Psoas muscle (tissue), 8 donors: ENCODE measurements around the gene FBXW5. TPM values are rescaled to one million over a fixed set of nuclear protein-coding genes. Genes with fewer than 3 reads are reported as not detected.

ENCODE experiments used
- ATAC-seq, 4 donors: fragments of 200-7000 bp; cut with Tn5 transposase; one replicate each; pipeline ENCODE4 v1.9.1; 2020; ENCODE audit warnings: moderate library complexity in 3 of 4, mild to moderate bottlenecking in 2 of 4
- DNase-seq, 2 donors: peaks; one replicate each; pipeline ENCODE4 v3.0.0-alpha.2; 2020
- H3K27ac ChIP-seq: fragments of 200-600 bp; one replicate; pipeline ENCODE4 v1.8.0; 2022
- H3K27me3 ChIP-seq, 3 donors: fragments of 200-600 bp in 1 of 3; one replicate each; pipeline versions ENCODE4 v1.6.1 to v1.8.0; 2013 to 2022; ENCODE audit warnings: low read length in 2 of 3, mild to moderate bottlenecking in 2 of 3, moderate library complexity in 1 of 3; ENCODE audit not compliant: insufficient read depth in 3 of 3
- H3K36me3 ChIP-seq, 2 donors: fragments of 200-600 bp in 1 of 2; one replicate each; pipeline versions ENCODE4 v1.6.1 to v1.8.0; 2013 to 2022; ENCODE audit warnings: low read depth in 1 of 2, mild to moderate bottlenecking in 1 of 2, moderate library complexity in 1 of 2; ENCODE audit not compliant: insufficient read depth in 1 of 2
- H3K4me1 ChIP-seq: fragments of 200-600 bp; one replicate; pipeline ENCODE4 v1.8.0; 2022
- H3K4me3 ChIP-seq: fragments of 200-600 bp; one replicate; pipeline ENCODE4 v1.8.0; 2022; ENCODE audit warnings: mild to moderate bottlenecking
- H3K9me3 ChIP-seq: fragments of 200-600 bp; one replicate; pipeline ENCODE4 v1.8.0; 2022
- CTCF ChIP-seq: fragments of 200-600 bp; IDR thresholded peaks from one replicate; pipeline ENCODE4 v1.8.0; 2022; ENCODE audit warnings: antibody characterized with exemption
- WGBS, 3 donors: extraction: QIAGEN DNeasy Blood & Tissue Kit; methylation state at CpG; one replicate each; pipeline versions ENCODE4 v1.1.6 to v1.1.7; 2013; 5-methylcytosine and 5-hydroxymethylcytosine counted together
- intact Hi-C, 2 donors: fragments of 100-400 bp; cut with DNase I; formaldehyde crosslinking; loops; one replicate each; pipeline versions ENCODE4 v1.11.0 to v1.14.2; 2022
- polyA plus RNA-seq, 3 donors: library from polyadenylated mRNA; stranded (reverse); fragments of 200-250 nt; gene quantifications; one replicate each; pipeline ENCODE4 v1.2.3, GENCODE V29; 2013
- total RNA-seq, 4 donors: library from RNA; stranded (reverse); fragmentation: NEBNext Ultra II Directional in 2 of 4; extraction: Animal tissue kit (Norgen Biotek cat#: 25700) in 2 of 4; gene quantifications; one replicate each; pipeline versions ENCODE4 v1.2.1 to v1.2.4, GENCODE V29; 2021 to 2023
- donor health status: healthy with polysubstance abuse.
- donor health status: DM: no; HTN: no; CAD: no; lungs with moderate emphysema.
- donor health status: Bipolar disorder and iron deficiency.
- donor health status: healthy.
- donor health status: DM: yes; HTN: yes; CAD: no.
- donor health status: DM: no; HTN: no; CAD: no.
- donor health status: DM: no; HTN: no; CAD: no.
- donor health status: DM: yes; HTN: yes; CAD: no.

Gene FBXW5
- total and polyA plus RNA-seq, 7 donors, result 135 to 261 (median 202) TPM

GRCh38 chr9:136971746-136972145, 27.2 kb upstream of the FBXW5 start:
- intact Hi-C loops, result no loop called here
- 82 to 83% (median 83%) methylated on average over 12 to 14 of the region's 14 CpGs for WGBS, 3 donors

GRCh38 chr9:136970361-136970760, 25.8 kb upstream of the FBXW5 start:
- Histone ChIP-seq H3K4me1 (no peaks in the 10 kb centered on the region), H3K4me3 (no peak overlapping the region), H3K9me3 (no peaks in the 10 kb centered on the region), H3K27ac (no peak overlapping the region), H3K27me3 (peaks cover 0 to 4% (median 0%) of the 10 kb centered on the region in 3 donors), H3K36me3 (no peaks in the 10 kb centered on the region)
- no peak for ATAC-seq
- 80 to 88% (median 85%) methylated on average over 10 to 11 of the region's 11 CpGs for WGBS, 3 donors
- DNase-seq, result no peak
- intact Hi-C loops, result no loop called here
- TF ChIP-seq CTCF, result no peak

More at GRCh38 chr9:136971746-136972145, 27.2 kb upstream of the FBXW5 start:
- H3K36me3 ChIP-seq, result no peaks in the 10 kb centered on the region
- H3K9me3 ChIP-seq, result no peaks in the 10 kb centered on the region
- ATAC-seq (no peak), DNase-seq (no peak)
- H3K4me1 ChIP-seq, result peaks cover 6% of the 10 kb centered on the region
- no peak overlapping the region for H3K4me3 ChIP-seq
- no peak for TF ChIP-seq CTCF
- H3K27ac ChIP-seq, result no peak overlapping the region
- H3K27me3 ChIP-seq, result no peaks in the 10 kb centered on the region

DNA sequence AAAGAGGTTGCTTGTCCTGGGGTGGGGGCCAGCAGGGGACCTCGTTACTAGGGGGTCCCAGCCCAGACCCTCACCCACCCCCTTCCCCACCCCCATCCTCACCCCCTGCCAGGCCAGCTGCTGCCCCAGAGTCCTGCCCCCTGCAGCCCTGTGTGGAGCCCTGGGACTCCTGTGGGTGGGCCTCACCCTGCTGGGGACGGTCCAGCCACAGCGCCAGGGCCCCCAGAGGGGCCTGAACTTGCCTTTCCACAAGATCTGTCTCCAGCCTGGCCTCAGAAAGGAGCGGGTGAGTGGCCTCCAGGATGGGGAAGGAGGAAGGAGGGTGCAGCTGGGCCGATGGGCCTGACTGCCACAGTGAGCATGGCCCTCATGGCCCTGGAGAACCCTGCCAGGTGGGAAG, 25.2 kb upstream of the FBXW5 start:
- TF ChIP-seq CTCF, result no peak
- Histone ChIP-seq H3K36me3 (no peaks in the 10 kb centered on the region), H3K9me3 (no peaks in the 10 kb centered on the region), H3K27me3 (peaks cover 0 to 4% (median 0%) of the 10 kb centered on the region in 3 donors), H3K4me3 (no peak overlapping the region), H3K4me1 (no peaks in the 10 kb centered on the region), H3K27ac (no peak overlapping the region)
- no peak for ATAC-seq
- 64 to 86% (median 86%) methylated on average over 3 to 5 of the region's 5 CpGs for WGBS, 3 donors
- DNase-seq, result no peak
- intact Hi-C loops, result no loop called here

DNA sequence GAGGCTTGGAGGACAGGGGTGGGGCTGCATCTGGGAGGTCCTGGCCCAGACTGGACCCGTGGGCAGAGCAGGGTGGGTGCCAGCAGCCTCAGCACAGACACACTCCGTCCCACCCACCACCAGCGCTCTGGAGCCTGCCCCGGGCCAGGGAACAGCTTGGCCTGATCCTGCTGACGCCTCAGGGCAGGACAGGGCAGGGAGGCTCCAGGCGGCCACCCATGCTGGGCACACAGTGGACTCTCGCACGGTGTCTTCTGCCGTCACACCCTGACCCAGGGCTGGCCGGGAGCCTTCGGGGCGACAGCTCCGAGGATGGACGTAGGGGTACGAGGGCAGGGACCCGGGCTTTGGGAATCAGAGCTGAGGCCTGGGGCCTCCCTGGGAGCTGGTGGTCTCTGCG, 24.6 kb upstream of the FBXW5 start:
- ATAC-seq, result no peak
- Histone ChIP-seq H3K9me3 (no peaks in the 10 kb centered on the region), H3K27me3 (peaks cover 0 to 4% (median 0%) of the 10 kb centered on the region in 3 donors), H3K27ac (no peak overlapping the region), H3K36me3 (no peaks in the 10 kb centered on the region), H3K4me3 (no peak overlapping the region), H3K4me1 (no peaks in the 10 kb centered on the region)
- no peak for TF ChIP-seq CTCF
- DNase-seq, result no peak
- intact Hi-C loops, result no loop called here
- 54 to 75% (median 61%) methylated on average over 17 of the region's 17 CpGs for WGBS, 3 donors

- 63 to 71% (median 63%) methylated on average over 17 of the region's 17 CpGs for WGBS, 3 donors
- intact Hi-C loops, result no loop called here
- H3K36me3 ChIP-seq, result no peaks in the 10 kb centered on the region
- no peak for TF ChIP-seq CTCF
- no peaks in the 10 kb centered on the region for H3K4me1 ChIP-seq
- ATAC-seq, result no peak
- H3K9me3 ChIP-seq, result no peaks in the 10 kb centered on the region
- H3K27ac ChIP-seq, result no peak overlapping the region
- no peak for DNase-seq
- H3K27me3 ChIP-seq, result peaks cover 0 to 4% (median 0%) of the 10 kb centered on the region in 3 donors
- H3K4me3 ChIP-seq, result no peak overlapping the region
Observed at GRCh38 chr9:136968333-136969127, 24.0 kb upstream of the FBXW5 start.
